A549 (cell line): ENCODE results near the gene B3GALT6.

Experiments used
- CBX8 ChIP-seq: fragments of 200-600 bp; sonication (generic); IDR thresholded peaks from 2 replicates; pipeline ENCODE4 v1.6.1; 2016
- CTCF ChIP-seq: fragments of >200 bp; sonication (Bioruptor Twin); formaldehyde crosslinking; IDR thresholded peaks from 3 replicates; pipeline ENCODE4 v1.5.1; 2016
- MYC ChIP-seq: IDR thresholded peaks from 2 replicates; pipeline ENCODE4 v1.6.1; 2012; ENCODE audit warnings: mild to moderate bottlenecking, inconsistent platforms, low read length, improper control_type of control experiment, borderline replicate concordance
- NPAS2 ChIP-seq: fragments of 250-450 bp; sonication (Bioruptor Pico); IDR thresholded peaks from 2 replicates; pipeline ENCODE4 v1.8.0; 2022; ENCODE audit warnings: mild to moderate bottlenecking, moderate library complexity, borderline replicate concordance
- POLR2A ChIP-seq: IDR thresholded peaks from 2 replicates; pipeline ENCODE4 v1.6.1; 2012; ENCODE audit warnings: mild to moderate bottlenecking, low read length
- POLR2AphosphoS2 ChIP-seq: conservative IDR thresholded peaks from 2 replicates; pipeline ENCODE4 v1.6.1; 2012; ENCODE audit warnings: low read length, improper control_type of control experiment, inconsistent platforms
- TF ChIP-seq, protein P1 (sequence below): fragments of 200-600 bp; sonication (generic); IDR thresholded peaks from 2 replicates; pipeline ENCODE4 v1.6.1; 2016; ENCODE audit warnings: antibody characterized with exemption, mild to moderate bottlenecking, moderate library complexity

DNA sequence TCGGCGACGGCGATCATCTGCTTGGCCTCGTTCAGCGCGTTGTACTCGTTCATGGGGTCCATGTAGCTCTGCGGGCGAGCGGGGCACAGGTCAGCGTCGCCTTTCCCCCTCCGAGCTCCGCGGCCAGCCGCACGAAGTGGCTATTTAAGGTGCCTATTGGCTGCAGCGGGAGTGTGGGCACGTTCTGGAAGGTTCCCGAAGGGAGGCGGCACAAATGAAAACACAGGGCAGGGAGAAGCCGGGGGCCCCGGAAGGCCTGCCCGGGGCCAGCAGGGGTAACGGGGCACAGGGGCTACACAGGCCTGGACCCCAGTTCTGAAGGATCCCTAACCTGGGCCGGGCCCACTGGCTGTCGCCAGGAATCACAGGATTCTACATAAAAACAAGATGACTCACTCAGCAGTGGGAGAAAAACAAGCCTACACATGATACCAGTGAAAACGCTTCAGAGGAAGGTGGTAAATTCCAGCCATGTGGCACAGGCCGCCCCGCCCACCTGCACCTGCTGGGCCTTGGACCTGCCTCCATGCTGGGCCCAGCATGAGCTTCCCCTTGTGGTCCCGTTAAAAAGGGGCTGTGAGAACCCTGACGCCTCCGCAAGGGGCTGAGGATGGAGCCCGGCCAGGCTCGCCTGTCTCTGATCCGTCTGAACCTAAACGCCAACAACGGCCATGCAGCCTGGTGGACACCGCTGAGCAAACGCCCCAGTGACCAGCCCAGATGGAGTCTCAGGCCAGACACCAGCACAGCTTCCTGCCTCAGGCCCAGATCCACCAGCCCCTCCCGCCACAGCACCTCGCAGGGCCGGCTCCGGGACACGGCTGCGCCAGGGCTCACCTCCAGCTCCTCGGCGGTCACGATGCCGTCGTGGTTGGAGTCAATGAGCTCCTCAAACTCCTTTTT is 14.2 kb upstream of the B3GALT6 start:
- TF ChIP-seq CTCF (no peak), POLR2A (no peak), POLR2AphosphoS2 (no peak), CBX8 (no peak), NPAS2 (CRISPR knock-in tag) (no peak), MYC (no peak)
- TF ChIP-seq, protein P1, sequence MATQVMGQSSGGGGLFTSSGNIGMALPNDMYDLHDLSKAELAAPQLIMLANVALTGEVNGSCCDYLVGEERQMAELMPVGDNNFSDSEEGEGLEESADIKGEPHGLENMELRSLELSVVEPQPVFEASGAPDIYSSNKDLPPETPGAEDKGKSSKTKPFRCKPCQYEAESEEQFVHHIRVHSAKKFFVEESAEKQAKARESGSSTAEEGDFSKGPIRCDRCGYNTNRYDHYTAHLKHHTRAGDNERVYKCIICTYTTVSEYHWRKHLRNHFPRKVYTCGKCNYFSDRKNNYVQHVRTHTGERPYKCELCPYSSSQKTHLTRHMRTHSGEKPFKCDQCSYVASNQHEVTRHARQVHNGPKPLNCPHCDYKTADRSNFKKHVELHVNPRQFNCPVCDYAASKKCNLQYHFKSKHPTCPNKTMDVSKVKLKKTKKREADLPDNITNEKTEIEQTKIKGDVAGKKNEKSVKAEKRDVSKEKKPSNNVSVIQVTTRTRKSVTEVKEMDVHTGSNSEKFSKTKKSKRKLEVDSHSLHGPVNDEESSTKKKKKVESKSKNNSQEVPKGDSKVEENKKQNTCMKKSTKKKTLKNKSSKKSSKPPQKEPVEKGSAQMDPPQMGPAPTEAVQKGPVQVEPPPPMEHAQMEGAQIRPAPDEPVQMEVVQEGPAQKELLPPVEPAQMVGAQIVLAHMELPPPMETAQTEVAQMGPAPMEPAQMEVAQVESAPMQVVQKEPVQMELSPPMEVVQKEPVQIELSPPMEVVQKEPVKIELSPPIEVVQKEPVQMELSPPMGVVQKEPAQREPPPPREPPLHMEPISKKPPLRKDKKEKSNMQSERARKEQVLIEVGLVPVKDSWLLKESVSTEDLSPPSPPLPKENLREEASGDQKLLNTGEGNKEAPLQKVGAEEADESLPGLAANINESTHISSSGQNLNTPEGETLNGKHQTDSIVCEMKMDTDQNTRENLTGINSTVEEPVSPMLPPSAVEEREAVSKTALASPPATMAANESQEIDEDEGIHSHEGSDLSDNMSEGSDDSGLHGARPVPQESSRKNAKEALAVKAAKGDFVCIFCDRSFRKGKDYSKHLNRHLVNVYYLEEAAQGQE = no peak
